Mesodermal cell (in vitro differentiated cells): Measurements from ENCODE around the gene GALNT17.

Experiments
- H3K27ac ChIP-seq: 2 replicates; pipeline ENCODE4 v1.7.0; 2013; ENCODE audit warnings: mild to moderate bottlenecking, low read depth, low read length, moderate library complexity; ENCODE audit not compliant: severe bottlenecking
- H3K36me3 ChIP-seq: 2 replicates; pipeline ENCODE4 v1.7.1; 2013; ENCODE audit warnings: mild to moderate bottlenecking, low read length, moderate library complexity; ENCODE audit not compliant: control insufficient read depth, insufficient read depth
- H3K4me1 ChIP-seq: one replicate; pipeline ENCODE4 v1.7.1; 2013; ENCODE audit warnings: mild to moderate bottlenecking, low read length; ENCODE audit not compliant: insufficient read depth, control insufficient read depth, poor library complexity, severe bottlenecking
- H3K4me3 ChIP-seq: 2 replicates; pipeline ENCODE4 v1.7.0; 2013; ENCODE audit warnings: low read length, control low read depth, mild to moderate bottlenecking; ENCODE audit not compliant: insufficient read depth, poor library complexity, severe bottlenecking; ENCODE audit errors: extremely low read depth
- H3K9me3 ChIP-seq: 2 replicates; pipeline ENCODE4 v1.7.1; 2013; ENCODE audit warnings: mild to moderate bottlenecking, low read length, moderate library complexity; ENCODE audit not compliant: control insufficient read depth
- WGBS, 2 experiments: methylation state at CpG; one replicate each; pipeline ENCODE4 v1.1.5; 2013; ENCODE audit warnings: missing lambda C conversion rate in 2 of 2; ENCODE audit not compliant: insufficient coverage in 2 of 2; 5-methylcytosine and 5-hydroxymethylcytosine counted together

GALNT17 gene

GRCh38 chr7:71308096-71308495, 176.2 kb downstream of the GALNT17 start:
- WGBS, 2 experiments: 38 to 59% methylated on average over 3 to 4 of the region's 6 CpGs
- Histone ChIP-seq H3K9me3 (peaks cover 9% of the 10 kb centered on the region), H3K36me3 (no peaks in the 10 kb centered on the region), H3K4me1 (peaks cover 23% of the 10 kb centered on the region), H3K4me3 (no peak overlapping the region), H3K27ac (peak overlapping the region; percentile 81)

GRCh38 chr7:71311576-71311975, 179.6 kb downstream of the GALNT17 start:
- H3K4me3 ChIP-seq: no peak overlapping the region
- H3K27ac ChIP-seq: no peak overlapping the region
- H3K4me1 ChIP-seq: peaks cover 18% of the 10 kb centered on the region
- WGBS, 2 experiments: 64 to 72% methylated on average over 2 of the region's 2 CpGs
- no peaks in the 10 kb centered on the region for H3K36me3 ChIP-seq
- peaks cover 19% of the 10 kb centered on the region for H3K9me3 ChIP-seq

- Histone ChIP-seq H3K36me3 (no peaks in the 10 kb centered on the region), H3K4me1 (peaks cover 11% of the 10 kb centered on the region), H3K4me3 (no peak overlapping the region), H3K9me3 (peaks cover 19% of the 10 kb centered on the region), H3K27ac (no peak overlapping the region)
- 60 to 80% methylated on average over 1 of the region's 3 CpGs for WGBS, 2 experiments
Measured at GRCh38 chr7:71312755-71313490, 181.0 kb downstream of the GALNT17 start.

- 44% methylated on average over 2 to 3 of the region's 3 CpGs for WGBS, 2 experiments
- H3K4me1 ChIP-seq: peaks cover 6% of the 10 kb centered on the region
- peaks cover 19% of the 10 kb centered on the region for H3K9me3 ChIP-seq
- no peak overlapping the region for H3K4me3 ChIP-seq
- H3K27ac ChIP-seq: no peak overlapping the region
- H3K36me3 ChIP-seq: no peaks in the 10 kb centered on the region
Measured at GRCh38 chr7:71313553-71313952, 181.6 kb downstream of the GALNT17 start.

- Histone ChIP-seq H3K36me3 (no peaks in the 10 kb centered on the region), H3K4me1 (no peaks in the 10 kb centered on the region), H3K9me3 (no peaks in the 10 kb centered on the region), H3K27ac (no peak overlapping the region), H3K4me3 (no peak overlapping the region)
- 100% methylated on average over 1 to 2 of the region's 2 CpGs for WGBS, 2 experiments
Measured at GRCh38 chr7:71320916-71321315, 189.0 kb downstream of the GALNT17 start.

- Histone ChIP-seq H3K36me3 (no peaks in the 10 kb centered on the region), H3K4me3 (no peak overlapping the region), H3K4me1 (no peaks in the 10 kb centered on the region), H3K27ac (no peak overlapping the region), H3K9me3 (no peaks in the 10 kb centered on the region)
- WGBS, 2 experiments: 91 to 97% methylated on average over 5 to 6 of the region's 6 CpGs
Measured at GRCh38 chr7:71322201-71322600, 190.3 kb downstream of the GALNT17 start.

- Histone ChIP-seq H3K27ac (no peak overlapping the region), H3K4me1 (no peaks in the 10 kb centered on the region), H3K9me3 (no peaks in the 10 kb centered on the region), H3K4me3 (no peak overlapping the region), H3K36me3 (no peaks in the 10 kb centered on the region)
- WGBS, 2 experiments: 86 to 94% methylated on average over 6 of the region's 6 CpGs
Measured at GRCh38 chr7:71323726-71324125, 191.8 kb downstream of the GALNT17 start.

GRCh38 chr7:71325151-71325550, 193.2 kb downstream of the GALNT17 start:
- Histone ChIP-seq H3K36me3 (no peaks in the 10 kb centered on the region), H3K4me3 (no peak overlapping the region), H3K9me3 (no peaks in the 10 kb centered on the region), H3K4me1 (no peaks in the 10 kb centered on the region), H3K27ac (no peak overlapping the region)
- WGBS, 2 experiments: 41 to 52% methylated on average over 4 to 5 of the region's 5 CpGs

GRCh38 chr7:71326595-71326994, 194.7 kb downstream of the GALNT17 start:
- no peak overlapping the region for H3K27ac ChIP-seq
- H3K9me3 ChIP-seq: no peaks in the 10 kb centered on the region
- no peak overlapping the region for H3K4me3 ChIP-seq
- 25 to 43% methylated on average over 1 of the region's 1 CpG for WGBS, 2 experiments
- no peaks in the 10 kb centered on the region for H3K4me1 ChIP-seq
- no peaks in the 10 kb centered on the region for H3K36me3 ChIP-seq

- Histone ChIP-seq H3K4me3 (no peak overlapping the region), H3K36me3 (no peaks in the 10 kb centered on the region), H3K4me1 (no peaks in the 10 kb centered on the region), H3K27ac (no peak overlapping the region), H3K9me3 (no peaks in the 10 kb centered on the region)
- 87 to 95% methylated on average over 4 to 5 of the region's 5 CpGs for WGBS, 2 experiments
Measured at GRCh38 chr7:71327946-71328345, 196.0 kb downstream of the GALNT17 start.

GRCh38 chr7:71329030-71329660, 197.2 kb downstream of the GALNT17 start:
- Histone ChIP-seq H3K36me3 (no peaks in the 10 kb centered on the region), H3K4me3 (no peak overlapping the region), H3K4me1 (no peaks in the 10 kb centered on the region), H3K9me3 (no peaks in the 10 kb centered on the region), H3K27ac (no peak overlapping the region)
- 88 to 95% methylated on average over 6 to 7 of the region's 10 CpGs for WGBS, 2 experiments
